DOHH2 (cell line): Measurements from ENCODE around the gene SLC8A1.

ENCODE experiments used
- CTCF ChIP-seq: fragments of 200-600 bp; sonication (generic); IDR thresholded peaks from one replicate; pipeline ENCODE4 v1.5.1; 2014; ENCODE audit warnings: antibody characterized with exemption, mild to moderate bottlenecking, low read depth, low read length; ENCODE audit not compliant: poor library complexity, severe bottlenecking
- EZH2phosphoT487 ChIP-seq: fragments of 200-600 bp; sonication (generic); IDR thresholded peaks from 2 replicates; pipeline ENCODE4 v1.6.1; 2017; ENCODE audit warnings: borderline replicate concordance, mild to moderate bottlenecking, antibody characterized with exemption, low read length, moderate library complexity, mixed read lengths

DNA sequence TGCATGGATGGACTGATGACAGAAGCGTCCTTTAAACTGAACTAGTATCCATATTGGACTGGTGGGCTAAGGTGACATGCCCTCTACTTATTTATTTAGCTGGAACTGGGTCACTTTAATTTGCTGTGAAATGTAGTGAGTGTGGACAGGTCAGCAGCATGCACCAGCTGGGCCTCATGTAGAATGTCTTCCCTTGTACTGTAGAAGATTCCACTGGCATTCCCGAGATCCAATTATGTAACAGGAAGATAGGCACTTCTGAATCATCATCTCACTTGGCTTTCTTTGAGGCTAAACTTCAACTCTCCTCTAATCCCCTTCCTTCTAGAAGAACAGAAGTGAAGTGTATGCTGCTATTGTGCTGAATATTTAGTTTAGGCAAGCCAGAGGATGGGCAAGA is 296.2 kb downstream of the SLC8A1 start:
- TF ChIP-seq CTCF, result no peak
- TF ChIP-seq EZH2phosphoT487, result no peak
